ACC112 (cell line): ENCODE data around the gene ACLY.
A peak's percentile ranks its signal among the peaks of the same experiment; 100 is the strongest.

Experiments used
- H2AFZ ChIP-seq: fragments of 200-600 bp; sonication (generic); one replicate; pipeline ENCODE4 v1.6.0; 2017; ENCODE audit warnings: antibody characterized with exemption, low read length; ENCODE audit not compliant: unreplicated experiment
- H3K27ac ChIP-seq: fragments of 200-600 bp; sonication (generic); 2 replicates; pipeline ENCODE4 v1.5.1; 2014; ENCODE audit warnings: low read depth, mild to moderate bottlenecking, antibody characterized with exemption, low read length, moderate library complexity
- H3K27me3 ChIP-seq: fragments of 200-600 bp; sonication (generic); 2 replicates; pipeline ENCODE4 v1.6.1; 2014; ENCODE audit warnings: mild to moderate bottlenecking, antibody characterized with exemption, low read length, moderate library complexity, mixed read lengths; ENCODE audit not compliant: insufficient read depth
- H3K36me3 ChIP-seq: fragments of 200-600 bp; sonication (generic); 2 replicates; pipeline ENCODE4 v1.6.1; 2016; ENCODE audit warnings: mild to moderate bottlenecking, antibody characterized with exemption, low read length, moderate library complexity, mixed read lengths; ENCODE audit not compliant: insufficient read depth
- H3K4me1 ChIP-seq: fragments of 200-600 bp; sonication (generic); one replicate; pipeline ENCODE4 v1.6.1; 2016; ENCODE audit warnings: low read length, mixed read lengths; ENCODE audit not compliant: insufficient read depth, unreplicated experiment, control insufficient read depth
- H3K4me3 ChIP-seq: fragments of 200-600 bp; sonication (generic); 2 replicates; pipeline ENCODE4 v1.5.1; 2014; ENCODE audit warnings: mild to moderate bottlenecking, low read depth, low read length
- H3K79me2 ChIP-seq: fragments of 200-600 bp; sonication (generic); one replicate; pipeline ENCODE4 v1.6.0; 2016; ENCODE audit warnings: low read length; ENCODE audit not compliant: control insufficient read depth, unreplicated experiment, insufficient read depth

Gene ACLY

GRCh38 chr17:41918314-41919164 is at the start of gene ACLY:
Gene ACLY, minus strand, starts transcription at chr17:41918951. Its CDS starts 5,078 bp downstream, at chr17:41913873.
- peak within 1 kb of the TSS; percentile 94 for H3K4me3 ChIP-seq
- no peaks in the 10 kb centered on the region for H3K27me3 ChIP-seq
- peak within 1 kb of the TSS; percentile 46 for H2AFZ ChIP-seq
- peaks cover 53% of the 10 kb centered on the region for H3K79me2 ChIP-seq
- H3K27ac ChIP-seq = peak within 1 kb of the TSS; percentile 44
- no peaks in the 10 kb centered on the region for H3K36me3 ChIP-seq
- H3K4me1 ChIP-seq = peaks cover 48% of the 10 kb centered on the region

- Histone ChIP-seq H3K27ac (no peak overlapping the region), H3K79me2 (peaks cover 47% of the 10 kb centered on the region), H3K4me1 (peaks cover 26% of the 10 kb centered on the region), H2AFZ (no peak overlapping the region), H3K4me3 (peak overlapping the region; percentile 81), H3K36me3 (peaks cover 25% of the 10 kb centered on the region; the same call in 1 of the 2 replicates), H3K27me3 (no peaks in the 10 kb centered on the region)
Observed at GRCh38 chr17:41967921-41968578, 49.3 kb upstream of the ACLY start.

- Histone ChIP-seq H3K27ac (peak overlapping the region; percentile 60), H3K79me2 (peaks cover 46% of the 10 kb centered on the region), H3K4me1 (peaks cover 26% of the 10 kb centered on the region), H3K27me3 (no peaks in the 10 kb centered on the region), H2AFZ (peak overlapping the region; percentile 62), H3K4me3 (peak overlapping the region; percentile 81), H3K36me3 (peaks cover 18% of the 10 kb centered on the region; the same call in 1 of the 2 replicates)
Observed at GRCh38 chr17:41967141-41967920, 48.6 kb upstream of the ACLY start.

- peak within 1 kb of the TSS; percentile 60 for H3K27ac ChIP-seq
- H3K79me2 ChIP-seq = peaks cover 43% of the 10 kb centered on the region
- H3K27me3 ChIP-seq = no peaks in the 10 kb centered on the region
- peak within 1 kb of the TSS; percentile 81 for H3K4me3 ChIP-seq
- peaks cover 26% of the 10 kb centered on the region for H3K4me1 ChIP-seq
- peak within 1 kb of the TSS; percentile 62 for H2AFZ ChIP-seq
- H3K36me3 ChIP-seq = peaks cover 14% of the 10 kb centered on the region; the same call in 1 of the 2 replicates
Observed at GRCh38 chr17:41966463-41967140, 47.9 kb upstream of the ACLY start, which contains the start of gene CNP. Gene CNP, plus strand, starts transcription at chr17:41966795. Its CDS starts 90 bp downstream, at chr17:41966885.

GRCh38 chr17:41965694-41966462 is 47.1 kb upstream of the ACLY start:
- H3K4me1 ChIP-seq = peaks cover 24% of the 10 kb centered on the region
- peak overlapping the region; percentile 81 for H3K4me3 ChIP-seq
- H2AFZ ChIP-seq = peak overlapping the region; percentile 11
- no peaks in the 10 kb centered on the region for H3K27me3 ChIP-seq
- H3K79me2 ChIP-seq = peaks cover 39% of the 10 kb centered on the region
- H3K36me3 ChIP-seq = peaks cover 12% of the 10 kb centered on the region; the same call in 1 of the 2 replicates
- H3K27ac ChIP-seq = peak overlapping the region; percentile 13; the same call in 1 of the 2 replicates

GRCh38 chr17:41962768-41963434 is 44.1 kb upstream of the ACLY start:
- Histone ChIP-seq H3K4me3 (no peak overlapping the region), H3K27me3 (no peaks in the 10 kb centered on the region), H3K36me3 (no peaks in the 10 kb centered on the region), H3K79me2 (peaks cover 13% of the 10 kb centered on the region), H3K27ac (no peak overlapping the region), H2AFZ (no peak overlapping the region), H3K4me1 (peaks cover 19% of the 10 kb centered on the region)

- no peaks in the 10 kb centered on the region for H3K27me3 ChIP-seq
- H3K27ac ChIP-seq = no peak overlapping the region
- H3K4me3 ChIP-seq = no peak overlapping the region
- peaks cover 5% of the 10 kb centered on the region for H3K79me2 ChIP-seq
- H2AFZ ChIP-seq = no peak overlapping the region
- H3K36me3 ChIP-seq = no peaks in the 10 kb centered on the region
- H3K4me1 ChIP-seq = peaks cover 24% of the 10 kb centered on the region
Observed at GRCh38 chr17:41962111-41962510, 43.4 kb upstream of the ACLY start.

GRCh38 chr17:41959336-41960095 is 40.8 kb upstream of the ACLY start:
- Histone ChIP-seq H3K4me1 (peaks cover 21% of the 10 kb centered on the region), H3K4me3 (no peak overlapping the region), H3K27me3 (no peaks in the 10 kb centered on the region), H2AFZ (no peak overlapping the region), H3K27ac (peak overlapping the region; percentile 6; the same call in 1 of the 2 replicates), H3K79me2 (no peaks in the 10 kb centered on the region), H3K36me3 (no peaks in the 10 kb centered on the region)

- H3K4me1 ChIP-seq = peaks cover 21% of the 10 kb centered on the region
- no peaks in the 10 kb centered on the region for H3K27me3 ChIP-seq
- H2AFZ ChIP-seq = no peak overlapping the region
- H3K36me3 ChIP-seq = no peaks in the 10 kb centered on the region
- H3K79me2 ChIP-seq = no peaks in the 10 kb centered on the region
- H3K27ac ChIP-seq = no peak overlapping the region
- H3K4me3 ChIP-seq = no peak overlapping the region
Observed at GRCh38 chr17:41959030-41959335, 40.2 kb upstream of the ACLY start.
